ENCODE measurements around the gene PTAFR.

PTAFR gene

DNA sequence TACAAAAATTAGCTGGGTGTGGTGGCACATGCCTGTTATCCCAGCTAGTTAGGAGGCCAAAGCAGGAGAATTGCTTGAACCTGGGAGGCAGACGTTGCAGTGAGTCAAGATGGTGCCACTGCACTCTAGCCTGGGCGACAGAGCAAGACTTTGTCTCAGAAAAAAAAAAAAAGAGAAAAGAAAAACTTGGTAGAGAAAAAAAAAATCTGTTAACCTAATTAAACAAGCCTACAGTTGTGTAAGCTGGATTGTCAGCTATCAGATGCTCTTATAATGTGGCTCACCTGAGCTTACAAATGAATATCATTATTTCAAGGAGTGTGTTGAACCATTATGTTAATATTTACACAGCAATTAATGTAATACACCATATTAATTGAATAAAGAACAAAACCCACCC lies 61.6 kb downstream of the PTAFR start:
- no peak for DNase-seq

DNA sequence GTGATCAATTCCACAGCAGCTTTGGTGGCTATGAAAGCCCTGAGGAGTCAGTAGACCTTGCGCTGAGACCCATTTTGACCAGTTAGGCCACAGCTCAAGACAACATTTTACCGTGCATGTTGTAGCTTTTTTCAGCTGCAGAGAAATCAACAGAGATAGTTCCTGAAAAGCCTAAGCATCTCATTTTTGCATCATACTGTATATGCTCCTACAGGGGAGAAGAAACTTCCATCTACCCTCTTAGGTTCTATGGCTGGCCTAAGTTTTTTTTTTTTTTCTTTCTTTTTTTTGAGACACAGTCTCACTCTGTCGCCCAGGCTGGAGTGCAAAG lies 63.3 kb downstream of the PTAFR start:
- no peak for DNase-seq

DNA sequence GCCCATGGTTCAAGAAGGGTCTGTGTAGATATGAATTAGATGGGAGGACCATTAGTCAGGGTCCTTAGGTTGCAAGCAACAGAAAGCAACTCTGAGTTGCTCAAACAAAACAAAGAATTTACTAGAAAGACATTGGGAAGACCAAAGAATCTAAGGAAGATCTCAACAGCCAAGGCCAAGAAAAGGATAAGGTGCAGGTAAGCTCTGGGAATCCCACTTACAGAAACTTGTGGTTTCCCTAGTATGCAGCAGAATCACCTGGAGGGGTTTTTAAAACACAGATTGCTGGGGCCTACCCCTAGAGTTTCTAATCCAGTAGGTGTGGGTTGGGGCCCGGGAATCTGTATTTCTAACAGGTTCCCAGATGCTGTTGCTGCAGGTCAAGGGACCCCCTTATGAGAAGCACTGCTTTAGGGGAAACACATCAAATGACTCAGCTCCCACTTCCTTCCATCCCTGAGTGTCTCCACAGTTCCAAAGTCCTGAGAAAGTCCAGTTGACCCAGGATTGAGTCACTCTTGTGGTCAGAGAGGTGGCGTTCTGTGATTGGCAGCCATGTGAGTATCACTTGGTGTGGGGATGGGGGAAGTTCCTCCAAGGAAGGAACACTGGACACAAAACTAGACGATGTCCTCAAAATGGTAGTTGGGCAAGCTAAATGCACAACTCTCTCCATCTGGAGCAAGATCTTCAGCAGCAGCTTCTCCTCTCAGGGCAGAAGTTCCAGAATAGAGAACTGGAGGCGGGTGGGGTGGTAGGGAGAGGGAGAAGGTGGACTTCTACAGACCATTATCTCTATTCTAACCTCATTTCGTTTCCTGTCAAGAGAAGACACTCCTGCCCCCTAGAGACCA lies 63.9 kb downstream of the PTAFR start:
- no peak for DNase-seq

DNA sequence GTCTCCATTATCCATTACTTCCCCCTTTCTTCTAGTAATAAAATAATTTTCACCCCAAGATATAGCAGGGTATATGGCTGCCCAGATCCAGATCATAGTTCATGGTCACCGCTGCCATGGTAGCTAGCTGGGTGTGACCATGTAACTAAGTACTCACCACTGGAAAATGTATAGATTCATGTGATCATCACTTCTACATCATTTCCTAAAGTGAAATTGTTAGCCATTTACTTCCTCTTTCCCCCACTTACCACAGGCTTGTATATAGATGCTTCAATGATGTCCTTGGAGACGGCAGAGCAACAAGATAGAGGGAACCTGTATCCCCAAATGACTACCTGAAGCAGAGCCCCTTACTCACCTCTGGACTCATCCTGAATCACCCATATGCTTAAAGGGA lies 65.3 kb downstream of the PTAFR start:
- no peak for DNase-seq

DNA sequence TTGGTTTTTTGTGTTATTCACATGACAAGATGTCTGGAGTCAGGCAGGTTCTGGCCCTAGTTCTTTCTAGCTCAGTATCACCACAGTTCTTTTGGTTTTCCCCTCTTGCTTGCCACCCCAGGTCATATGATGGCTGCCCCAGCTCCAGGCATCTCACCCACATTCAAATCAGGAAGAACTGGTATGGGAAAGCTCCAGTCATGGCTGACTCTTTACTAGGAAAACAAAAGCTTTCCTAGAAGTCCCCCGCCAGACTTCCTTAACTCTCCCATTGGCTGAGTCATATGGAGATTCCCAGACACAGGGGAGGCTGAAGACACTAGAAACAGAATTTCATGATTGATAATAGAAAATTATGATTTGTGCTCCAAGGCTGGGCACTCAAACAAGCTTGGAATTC lies 65.9 kb downstream of the PTAFR start:
- no peak for DNase-seq

DNA sequence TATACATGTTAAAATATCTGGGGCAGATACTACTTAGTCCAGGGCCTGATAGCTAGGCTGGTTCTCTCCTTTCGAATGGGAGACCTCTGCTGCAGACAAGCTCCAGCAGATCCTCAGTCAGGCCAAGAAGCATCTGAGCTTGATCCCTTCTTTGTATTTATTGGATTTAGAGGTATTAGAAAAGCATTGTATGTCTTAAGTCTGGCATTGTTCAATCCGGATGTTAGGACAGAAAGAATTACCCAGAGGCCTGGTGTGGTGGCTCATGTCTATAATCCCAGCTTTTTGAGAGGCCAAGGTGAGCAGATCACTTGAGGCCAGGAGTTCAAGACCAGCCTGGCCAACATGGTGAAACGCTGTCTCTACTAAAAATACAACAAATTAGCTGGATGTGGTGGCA lies 66.9 kb downstream of the PTAFR start:
- no peak for DNase-seq

DNA sequence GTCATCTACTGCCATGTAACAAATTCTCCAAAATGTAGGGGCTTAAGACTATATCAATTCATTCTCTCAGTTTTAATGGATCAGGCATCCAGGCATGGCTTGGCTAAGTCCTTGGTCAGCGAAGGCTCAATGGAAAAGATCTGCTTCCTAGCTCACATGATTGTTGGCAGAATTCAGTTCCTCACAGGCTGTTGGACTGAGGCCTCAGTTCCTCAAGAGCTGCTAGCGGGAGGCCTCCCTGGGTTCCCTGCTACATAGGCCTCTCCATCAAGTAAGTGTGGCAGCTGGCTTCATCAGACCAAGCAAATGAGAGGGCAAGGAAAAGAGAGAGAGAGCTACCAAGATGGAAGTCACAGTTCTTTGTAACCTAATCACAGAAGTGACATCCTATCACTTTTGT lies 68.5 kb downstream of the PTAFR start:
- no peak for DNase-seq

DNA sequence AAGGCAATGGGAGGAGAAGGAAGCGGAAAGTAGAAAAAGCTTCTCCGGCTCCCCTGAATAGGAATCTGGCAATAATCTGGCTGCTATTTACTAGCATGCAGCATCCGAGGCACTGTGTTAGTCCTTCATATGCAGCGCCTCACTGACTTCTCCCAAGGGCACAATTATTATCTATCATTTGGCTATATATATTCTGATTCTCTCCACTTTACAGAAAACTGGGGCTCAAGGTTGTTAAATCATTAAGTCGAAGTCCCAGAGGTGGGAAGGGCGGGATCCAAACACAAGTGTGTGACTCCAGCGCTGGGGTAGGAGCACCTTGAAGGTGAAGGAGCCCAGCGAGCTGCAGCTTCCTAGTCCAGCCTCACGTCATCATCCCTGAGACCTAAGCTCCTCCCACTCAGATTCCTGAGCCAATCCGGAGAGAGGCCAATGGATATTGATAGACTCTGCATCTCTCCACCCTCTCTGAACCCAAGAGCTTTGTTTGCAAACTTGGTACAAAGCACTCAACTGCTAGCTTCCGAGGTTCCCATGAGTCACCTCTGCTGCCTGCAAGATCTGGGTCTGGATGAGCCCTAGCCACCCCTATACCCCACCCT lies 71.5 kb downstream of the PTAFR start:
- no peak for DNase-seq

DNA sequence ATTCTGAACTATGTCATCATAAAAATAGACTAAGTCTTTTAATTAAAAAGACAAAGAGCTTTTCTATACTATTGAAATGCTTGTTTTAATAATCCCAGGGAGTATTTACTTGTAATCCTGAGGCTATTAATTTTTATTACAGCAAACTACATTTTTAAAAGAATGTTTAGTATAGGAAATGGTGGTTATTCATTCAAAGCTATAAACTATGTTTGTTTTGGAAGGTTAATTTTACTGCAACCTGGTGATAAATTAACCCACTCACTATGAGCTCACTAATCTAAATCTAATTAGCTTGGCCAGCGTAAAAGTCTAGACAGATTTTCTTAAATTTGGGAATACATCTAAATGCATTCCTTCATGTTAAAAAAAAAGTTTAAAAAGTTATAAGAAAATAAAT lies 74.3 kb downstream of the PTAFR start:
- DNase-seq, result no peak

DNA sequence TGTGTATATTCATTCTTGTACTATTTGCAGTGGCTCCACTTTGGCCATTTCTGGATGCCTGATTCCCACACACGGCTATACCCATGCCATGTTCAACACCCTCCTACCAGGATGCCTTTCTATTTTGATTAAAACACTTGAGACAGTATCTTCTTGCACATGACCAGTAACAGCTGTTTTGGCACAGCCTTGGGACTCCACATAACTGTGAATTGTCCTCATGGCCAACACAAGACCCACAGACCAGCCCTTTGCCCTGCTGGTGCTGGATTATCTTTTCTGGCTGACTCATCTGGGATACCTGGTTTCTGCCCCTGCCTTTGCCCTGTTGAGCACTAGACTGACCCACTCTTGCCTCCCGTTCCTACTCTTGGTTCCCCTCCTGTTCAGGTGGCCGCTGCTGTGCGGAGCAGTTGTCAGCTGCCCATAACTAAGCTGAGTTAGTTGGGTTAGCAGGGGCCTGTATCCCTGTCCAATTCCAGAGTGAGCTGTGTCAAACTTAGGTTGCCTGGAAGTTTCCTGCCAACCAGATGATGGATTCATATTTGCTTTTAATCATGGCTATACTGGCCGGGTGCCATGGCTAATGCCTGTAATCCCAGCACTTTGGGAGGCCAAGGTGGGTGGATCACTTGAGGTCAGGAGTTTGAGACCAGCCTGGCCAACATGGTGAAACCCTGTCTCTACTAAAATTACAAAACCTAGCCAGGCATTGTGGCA lies 77.3 kb downstream of the PTAFR start:
- no peak for DNase-seq

All from activated naive CD4-positive, alpha-beta T cell (primary cell).